NK-92 (cell line): ENCODE measurements around the gene SOX6.

Experiments used
- DNase-seq: peaks from one replicate; lab custom pipeline; 2025; ENCODE audit not compliant: unreplicated experiment; lab: John Stamatoyannopoulos, UW

Gene SOX6

GRCh38 chr11:16193897-16194381 is 162.4 kb downstream of the SOX6 start:
- DNase-seq, result no peak

GRCh38 chr11:16191868-16192240 is 164.5 kb downstream of the SOX6 start:
- no peak for DNase-seq

- no peak for DNase-seq
These were observed 165.0 kb downstream of the SOX6 start for GRCh38 chr11:16191212-16191867.

- DNase-seq, result no peak
These were observed 169.7 kb downstream of the SOX6 start for GRCh38 chr11:16186680-16187079.

- no peak for DNase-seq
These were observed 171.3 kb downstream of the SOX6 start for GRCh38 chr11:16185042-16185441.

GRCh38 chr11:16184588-16184987 is 171.8 kb downstream of the SOX6 start:
- DNase-seq, result no peak

- no peak for DNase-seq
These were observed 173.8 kb downstream of the SOX6 start for GRCh38 chr11:16182553-16182952.

GRCh38 chr11:16180868-16181267 is 175.5 kb downstream of the SOX6 start:
- DNase-seq, result no peak

- DNase-seq, result no peak
These were observed 176.7 kb downstream of the SOX6 start for GRCh38 chr11:16179676-16180075.

- DNase-seq, result no peak
These were observed 178.1 kb downstream of the SOX6 start for GRCh38 chr11:16178273-16178672.

- no peak for DNase-seq
These were observed 178.7 kb downstream of the SOX6 start for GRCh38 chr11:16177688-16178087.

GRCh38 chr11:16173798-16174197 is 182.5 kb downstream of the SOX6 start:
- DNase-seq, result no peak

- no peak for DNase-seq
These were observed 184.5 kb downstream of the SOX6 start for GRCh38 chr11:16171882-16172281.

- DNase-seq, result no peak
These were observed 186.1 kb downstream of the SOX6 start for GRCh38 chr11:16169956-16170847.

- no peak for DNase-seq
These were observed 186.8 kb downstream of the SOX6 start for GRCh38 chr11:16169541-16169940.

GRCh38 chr11:16167706-16168487 is 188.4 kb downstream of the SOX6 start:
- no peak for DNase-seq

GRCh38 chr11:16166571-16166970 is 189.8 kb downstream of the SOX6 start:
- no peak for DNase-seq

GRCh38 chr11:16160146-16160545 is 196.2 kb downstream of the SOX6 start:
- no peak for DNase-seq

GRCh38 chr11:16158426-16158994 is 197.8 kb downstream of the SOX6 start:
- DNase-seq, result no peak

GRCh38 chr11:16157327-16157726 is 199.0 kb downstream of the SOX6 start:
- DNase-seq, result no peak

GRCh38 chr11:16155448-16155847 is 200.9 kb downstream of the SOX6 start:
- no peak for DNase-seq
